Keratinocyte (primary cell): ENCODE data around the gene SLIT3. TPM values are rescaled to one million over a fixed set of nuclear protein-coding genes. Genes with fewer than 3 reads are reported as not detected.

ENCODE experiments used
- DNase-seq: peaks from one replicate; pipeline ENCODE4 v3.0.0-alpha.2; 2011; ENCODE audit warnings: low read depth, missing footprints, low spot score
- FAIRE-seq: peaks from 2 replicates; lab custom pipeline; 2011; peaks lifted over from hg19 to GRCh38; lab: Jason Lieb, UNC
- H2AFZ ChIP-seq: 2 replicates; pipeline ENCODE4 v1.6.0; 2012; ENCODE audit warnings: low read length, control low read depth, inconsistent platforms; ENCODE audit not compliant: control insufficient read depth
- H3K27ac ChIP-seq: 2 replicates; pipeline ENCODE4 v1.5.1; 2011; ENCODE audit warnings: low read length; ENCODE audit not compliant: control insufficient read depth, insufficient read depth
- H3K27me3 ChIP-seq: 3 replicates; pipeline ENCODE4 v1.6.0; 2011; ENCODE audit warnings: low read length; ENCODE audit not compliant: control insufficient read depth, insufficient read depth; ENCODE audit errors: extremely low read depth
- H3K36me3 ChIP-seq, 2 experiments: 2 replicates in 1 of 2; 3 replicates in 1 of 2; pipeline ENCODE4 v1.5.1; 2011; ENCODE audit warnings: low read length in 2 of 2, mild to moderate bottlenecking in 1 of 2; ENCODE audit not compliant: control insufficient read depth in 2 of 2, insufficient read depth in 2 of 2; ENCODE audit errors: extremely low read depth in 1 of 2
- H3K4me1 ChIP-seq: 3 replicates; pipeline ENCODE4 v1.5.1; 2011; ENCODE audit warnings: low read length; ENCODE audit not compliant: control insufficient read depth, insufficient read depth; ENCODE audit errors: extremely low read depth
- H3K4me2 ChIP-seq: 3 replicates; pipeline ENCODE4 v1.6.0; 2011; ENCODE audit warnings: low read depth, low read length; ENCODE audit not compliant: control insufficient read depth, insufficient read depth; ENCODE audit errors: extremely low read depth
- H3K4me3 ChIP-seq, 3 experiments: fragments of 200-600 bp in 1 of 3; sonication (generic) in 1 of 3; 2 replicates in 2 of 3; 3 replicates in 1 of 3; pipeline ENCODE4 v1.5.1; 2011 to 2016; ENCODE audit warnings: low read length in 3 of 3, mild to moderate bottlenecking in 3 of 3, control low read depth in 2 of 3, inconsistent platforms in 1 of 3, low read depth in 1 of 3, mixed read lengths in 1 of 3, mixed run types in 1 of 3, moderate library complexity in 1 of 3; ENCODE audit not compliant: control insufficient read depth in 2 of 3, insufficient read depth in 2 of 3; ENCODE audit errors: extremely low read depth in 1 of 3
- H3K79me2 ChIP-seq: 2 replicates; pipeline ENCODE4 v1.6.0; 2012; ENCODE audit warnings: low read length; ENCODE audit not compliant: control insufficient read depth, insufficient read depth
- H3K9ac ChIP-seq: 3 replicates; pipeline ENCODE4 v1.6.0; 2011; ENCODE audit warnings: low read length; ENCODE audit not compliant: control insufficient read depth, insufficient read depth; ENCODE audit errors: extremely low read depth
- H3K9me1 ChIP-seq: 3 replicates; pipeline ENCODE4 v1.6.0; 2011; ENCODE audit warnings: low read length; ENCODE audit not compliant: control insufficient read depth, insufficient read depth; ENCODE audit errors: extremely low read depth
- H3K9me3 ChIP-seq: 2 replicates; pipeline ENCODE4 v1.5.1; 2012; ENCODE audit warnings: low read depth, low read length; ENCODE audit not compliant: control insufficient read depth
- H4K20me1 ChIP-seq: 3 replicates; pipeline ENCODE4 v1.6.0; 2011; ENCODE audit warnings: low read length; ENCODE audit not compliant: control insufficient read depth, insufficient read depth; ENCODE audit errors: extremely low read depth
- EZH2 ChIP-seq: IDR thresholded peaks from one replicate; pipeline ENCODE4 v1.6.1; 2012; ENCODE audit warnings: inconsistent platforms, mild to moderate bottlenecking, low read length, moderate library complexity
- dilution Hi-C: fragments of 300-500 bp; cut with MboI; formaldehyde crosslinking; loops from one replicate; pipeline ENCODE4 v1.7.0; 2020; ENCODE audit warnings: low sequenced_read_pairs; ENCODE audit not compliant: extremely low pct_ligation_motif_present
- polyA plus RNA-seq, 5 experiments: library from polyadenylated mRNA; depleted of rRNA in 3 of 5; stranded (reverse) in 3 of 5; stranded (forward) in 1 of 5; unstranded in 1 of 5; fragments of >200 nt; gene quantifications; 1 replicate in 1 of 5; 2 replicates in 3 of 5; 3 replicates in 1 of 5; pipeline versions ENCODE4 v1.2.1 to v1.2.3, GENCODE V29; 2011 to 2012; ENCODE audit warnings: missing spikeins in 2 of 5, low read depth in 1 of 5, low replicate concordance in 1 of 5
- TF ChIP-seq, protein P1 (sequence below), 3 experiments: IDR thresholded peaks in 1 of 3; conservative IDR thresholded peaks in 1 of 3; optimal IDR thresholded peaks in 1 of 3; 2 replicates in 2 of 3; 3 replicates in 1 of 3; pipeline versions ENCODE3 to v1.5.1; 2011; ENCODE audit warnings: low read length in 3 of 3, mild to moderate bottlenecking in 3 of 3, moderate library complexity in 2 of 3, control low read depth in 1 of 3, inconsistent platforms in 1 of 3; ENCODE audit not compliant: insufficient read depth in 2 of 3; ENCODE audit errors: extremely low read depth in 1 of 3

The SLIT3 gene
- polyA plus RNA-seq, 1 donor (not counting 4 experiments of a cell fraction or from before 2014, with no cell fraction given): 2.4 TPM

- Histone ChIP-seq H3K36me3 (no peaks in the 10 kb centered on the region), H3K27ac (no peak overlapping the region), H3K4me1 (peaks cover 5% of the 10 kb centered on the region), H3K27me3 (no peaks in the 10 kb centered on the region), H3K9me3 (no peaks in the 10 kb centered on the region), H3K4me2 (no peak overlapping the region), H4K20me1 (no peaks in the 10 kb centered on the region), H2AFZ (no peak overlapping the region), H3K79me2 (no peaks in the 10 kb centered on the region), H3K4me3 (no peak overlapping the region), H3K9me1 (no peaks in the 10 kb centered on the region), H3K9ac (no peak overlapping the region)
- DNase-seq: no peak
- TF ChIP-seq, protein P1, sequence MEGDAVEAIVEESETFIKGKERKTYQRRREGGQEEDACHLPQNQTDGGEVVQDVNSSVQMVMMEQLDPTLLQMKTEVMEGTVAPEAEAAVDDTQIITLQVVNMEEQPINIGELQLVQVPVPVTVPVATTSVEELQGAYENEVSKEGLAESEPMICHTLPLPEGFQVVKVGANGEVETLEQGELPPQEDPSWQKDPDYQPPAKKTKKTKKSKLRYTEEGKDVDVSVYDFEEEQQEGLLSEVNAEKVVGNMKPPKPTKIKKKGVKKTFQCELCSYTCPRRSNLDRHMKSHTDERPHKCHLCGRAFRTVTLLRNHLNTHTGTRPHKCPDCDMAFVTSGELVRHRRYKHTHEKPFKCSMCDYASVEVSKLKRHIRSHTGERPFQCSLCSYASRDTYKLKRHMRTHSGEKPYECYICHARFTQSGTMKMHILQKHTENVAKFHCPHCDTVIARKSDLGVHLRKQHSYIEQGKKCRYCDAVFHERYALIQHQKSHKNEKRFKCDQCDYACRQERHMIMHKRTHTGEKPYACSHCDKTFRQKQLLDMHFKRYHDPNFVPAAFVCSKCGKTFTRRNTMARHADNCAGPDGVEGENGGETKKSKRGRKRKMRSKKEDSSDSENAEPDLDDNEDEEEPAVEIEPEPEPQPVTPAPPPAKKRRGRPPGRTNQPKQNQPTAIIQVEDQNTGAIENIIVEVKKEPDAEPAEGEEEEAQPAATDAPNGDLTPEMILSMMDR (optimal IDR thresholded peaks at IDR 0.05 in 1 of 3, IDR thresholded peaks at IDR 0.05 in 1 of 3, conservative IDR thresholded peaks at IDR 0.05 in 1 of 3; ENCODE audit: extremely low read depth in 1 of 3, insufficient read depth in 2 of 3, low read length in 3 of 3): no peak
- no peak for TF ChIP-seq EZH2
- dilution Hi-C loops: no loop called here
- no peak for FAIRE-seq
Observed at GRCh38 chr5:169012450-169012849, 288.5 kb downstream of the SLIT3 start.

DNA sequence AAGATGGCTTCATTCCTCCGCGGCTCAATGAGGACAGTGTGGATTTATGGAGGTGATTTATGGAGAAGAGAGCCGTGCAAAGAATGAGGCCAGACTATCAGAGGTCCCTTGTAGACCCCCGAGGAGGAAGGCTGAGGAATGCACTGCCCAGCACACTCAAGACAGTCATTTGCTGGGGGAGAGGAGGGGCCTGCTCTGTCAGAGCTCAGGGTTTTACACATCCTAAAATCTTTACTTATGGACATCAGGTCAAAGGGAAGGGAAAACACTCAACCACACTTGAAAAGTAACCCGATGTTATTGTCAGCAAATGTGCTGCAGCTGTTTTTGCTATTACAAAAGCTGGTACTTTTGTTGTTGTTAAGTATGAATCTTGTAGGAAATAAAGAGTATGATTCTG is 289.5 kb downstream of the SLIT3 start:
- Histone ChIP-seq H3K4me3 (no peak overlapping the region), H4K20me1 (no peaks in the 10 kb centered on the region), H3K4me2 (no peak overlapping the region), H3K4me1 (peaks cover 15% of the 10 kb centered on the region), H3K27me3 (no peaks in the 10 kb centered on the region), H3K36me3 (no peaks in the 10 kb centered on the region), H3K9me1 (no peaks in the 10 kb centered on the region), H2AFZ (no peak overlapping the region), H3K79me2 (no peaks in the 10 kb centered on the region), H3K9ac (no peak overlapping the region), H3K9me3 (no peaks in the 10 kb centered on the region), H3K27ac (no peak overlapping the region)
- FAIRE-seq (no peak), DNase-seq (no peak)
- no peak for TF ChIP-seq EZH2
- TF ChIP-seq, protein P1 (optimal IDR thresholded peaks at IDR 0.05 in 1 of 3, IDR thresholded peaks at IDR 0.05 in 1 of 3, conservative IDR thresholded peaks at IDR 0.05 in 1 of 3; ENCODE audit: extremely low read depth in 1 of 3, insufficient read depth in 2 of 3, low read length in 3 of 3): no peak
- dilution Hi-C loops: no loop called here
